Muscle of leg (tissue), 11 donors: ENCODE results near the gene YPEL2. TPM values are rescaled to one million over a fixed set of nuclear protein-coding genes. Genes with fewer than 3 reads are reported as not detected.
"Not testable (repeated sequence)": the region's sequence is repeated elsewhere in the genome, so short reads cannot be mapped to it uniquely, and the experiment has no call there.

Experiments
- DNase-seq: peaks from one replicate; pipeline ENCODE4 v3.0.0; 2013
- H3K27ac ChIP-seq: one replicate; pipeline ENCODE4 v1.5.1; 2013; ENCODE audit warnings: mild to moderate bottlenecking, low read length, control low read depth
- H3K27me3 ChIP-seq: one replicate; pipeline ENCODE4 v1.6.1; 2013; ENCODE audit warnings: low read length; ENCODE audit not compliant: control insufficient read depth, insufficient read depth
- H3K36me3 ChIP-seq: one replicate; pipeline ENCODE4 v1.6.1; 2013; ENCODE audit warnings: low read length; ENCODE audit not compliant: control insufficient read depth, insufficient read depth
- H3K4me1 ChIP-seq: one replicate; pipeline ENCODE4 v1.6.1; 2013; ENCODE audit warnings: low read length; ENCODE audit not compliant: control insufficient read depth, insufficient read depth
- H3K4me3 ChIP-seq: one replicate; pipeline ENCODE4 v1.5.1; 2013; ENCODE audit warnings: low read length, control low read depth
- H3K9me3 ChIP-seq: replicated peaks from 2 replicates; pipeline ENCODE4 v1.6.1; 2013; ENCODE audit warnings: low read depth, low read length; ENCODE audit not compliant: control insufficient read depth
- WGBS: methylation state at CpG from one replicate; pipeline ENCODE4 v1.1.5; 2013; ENCODE audit warnings: missing lambda C conversion rate; ENCODE audit not compliant: insufficient coverage; 5-methylcytosine and 5-hydroxymethylcytosine counted together
- polyA plus RNA-seq, 8 donors: library from polyadenylated mRNA; unstranded; fragments of 120-200 nt; gene quantifications; one replicate each; pipeline versions ENCODE4 v1.2.1 to v1.2.3, GENCODE V29; 2013; ENCODE audit warnings: inconsistent platforms in 1 of 8, low replicate concordance in 1 of 8; ENCODE audit not compliant: insufficient read length in 8 of 8, insufficient read depth in 1 of 8
- total RNA-seq: library from RNA; stranded (reverse); fragments of 120-200 nt; gene quantifications from one replicate; pipeline ENCODE4 v1.2.4, GENCODE V29; 2013

Gene YPEL2
- total and polyA plus RNA-seq, 9 donors = 11.3 to 15.6 (median 12.8) TPM

DNA sequence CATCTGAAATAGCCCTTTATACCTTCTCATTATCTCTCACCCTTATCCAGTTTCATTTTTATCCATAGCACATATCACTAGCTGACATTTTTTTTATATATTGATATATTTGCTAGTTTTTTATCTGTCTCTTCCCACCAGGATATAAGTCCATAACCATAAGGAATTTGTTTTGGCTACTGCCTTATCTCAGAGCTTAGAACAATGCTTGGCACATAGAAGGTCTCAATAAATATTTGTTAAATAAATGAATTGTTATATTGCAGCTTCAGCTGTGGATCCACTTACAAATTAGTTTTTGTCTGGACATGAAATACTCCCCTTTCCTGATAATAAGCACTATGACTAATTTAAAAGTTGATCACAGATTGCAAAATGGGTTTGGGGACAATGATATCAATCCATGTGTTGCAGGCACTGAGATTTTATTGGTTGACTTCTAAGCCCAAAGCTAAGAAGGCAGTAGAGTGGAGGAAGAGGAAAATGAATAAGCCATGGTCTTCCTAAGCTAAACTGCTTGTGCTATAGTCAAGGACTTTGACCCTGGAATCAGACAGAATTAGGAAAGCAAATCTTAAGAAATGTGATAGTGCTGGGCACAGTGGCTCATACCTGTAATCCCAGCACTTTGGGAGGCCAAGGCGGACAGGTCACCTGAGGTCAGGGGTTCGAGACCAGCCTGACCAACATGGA is 31.9 kb upstream of the YPEL2 start:
- H3K9me3 ChIP-seq = no peaks in the 10 kb centered on the region
- H3K4me1 ChIP-seq = no peaks in the 10 kb centered on the region
- H3K27me3 ChIP-seq = no peaks in the 10 kb centered on the region
- H3K27ac ChIP-seq = no peak overlapping the region
- H3K36me3 ChIP-seq = no peaks in the 10 kb centered on the region
- H3K4me3 ChIP-seq = no peak overlapping the region
- DNase-seq = no peak
- no CpG with 5 or more reads among the region's 2 CpGs for WGBS

DNA sequence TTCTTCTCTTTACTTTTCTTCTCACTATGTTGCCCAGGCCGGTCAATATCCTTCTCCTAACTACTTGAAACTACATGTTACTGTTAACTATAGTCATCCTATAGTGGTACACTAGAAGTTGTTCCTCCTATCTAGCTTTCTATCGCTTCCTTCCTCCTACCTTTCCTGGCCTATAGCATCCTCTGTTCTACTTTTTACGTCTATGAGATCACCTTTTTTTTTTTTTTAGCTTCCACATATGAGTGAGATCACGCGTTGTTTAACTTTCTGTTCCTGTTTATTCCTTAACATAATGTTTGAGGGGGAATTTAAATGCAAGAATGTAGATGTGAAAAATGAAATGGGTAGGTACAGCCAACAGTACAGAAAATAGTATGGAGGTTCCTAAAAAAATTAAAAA is 30.5 kb upstream of the YPEL2 start:
- H3K36me3 ChIP-seq = no peaks in the 10 kb centered on the region
- no peak overlapping the region for H3K27ac ChIP-seq
- no peaks in the 10 kb centered on the region for H3K4me1 ChIP-seq
- no peak for DNase-seq
- no peak overlapping the region for H3K4me3 ChIP-seq
- H3K27me3 ChIP-seq = no peaks in the 10 kb centered on the region
- whole genome bisulfite sequencing = no CpG with 5 or more reads among the region's 5 CpGs
- no peaks in the 10 kb centered on the region for H3K9me3 ChIP-seq

- no peak for DNase-seq
- H3K4me3 ChIP-seq = no peak overlapping the region
- no peaks in the 10 kb centered on the region for H3K9me3 ChIP-seq
- no peak overlapping the region for H3K27ac ChIP-seq
- no peaks in the 10 kb centered on the region for H3K27me3 ChIP-seq
- no peaks in the 10 kb centered on the region for H3K36me3 ChIP-seq
- 100% methylated on average over 1 of the region's 2 CpGs for WGBS
- no peaks in the 10 kb centered on the region for H3K4me1 ChIP-seq
Observed at GRCh38 chr17:59304811-59305210, 26.6 kb upstream of the YPEL2 start.

- no peak overlapping the region for H3K4me3 ChIP-seq
- WGBS = 93% methylated on average over 5 of the region's 6 CpGs
- no peaks in the 10 kb centered on the region for H3K4me1 ChIP-seq
- no peak overlapping the region for H3K27ac ChIP-seq
- no peaks in the 10 kb centered on the region for H3K27me3 ChIP-seq
- DNase-seq = no peak
- H3K36me3 ChIP-seq = no peaks in the 10 kb centered on the region
- no peaks in the 10 kb centered on the region for H3K9me3 ChIP-seq
Observed at GRCh38 chr17:59310263-59310920, 21.1 kb upstream of the YPEL2 start.

- no CpG with 5 or more reads among the region's 5 CpGs for WGBS
- Histone ChIP-seq H3K9me3 (no peaks in the 10 kb centered on the region), H3K27ac (no peak overlapping the region), H3K4me3 (no peak overlapping the region), H3K36me3 (no peaks in the 10 kb centered on the region), H3K27me3 (no peaks in the 10 kb centered on the region), H3K4me1 (no peaks in the 10 kb centered on the region)
- peak; percentile 78 for DNase-seq
Observed at GRCh38 chr17:59311051-59311468, 20.4 kb upstream of the YPEL2 start.

GRCh38 chr17:59311521-59311920 is 19.9 kb upstream of the YPEL2 start:
- not testable (repeated sequence) for H3K36me3 ChIP-seq, H3K27me3 ChIP-seq, H3K27ac ChIP-seq, H3K4me3 ChIP-seq, H3K9me3 ChIP-seq, DNase-seq, H3K4me1 ChIP-seq
- 70% methylated on average over 3 of the region's 7 CpGs for WGBS

GRCh38 chr17:59315866-59316265 is 15.6 kb upstream of the YPEL2 start:
- 67% methylated on average over 1 of the region's 4 CpGs for WGBS
- H3K9me3 ChIP-seq = no peaks in the 10 kb centered on the region
- no peaks in the 10 kb centered on the region for H3K4me1 ChIP-seq
- no peak overlapping the region for H3K27ac ChIP-seq
- H3K27me3 ChIP-seq = no peaks in the 10 kb centered on the region
- H3K36me3 ChIP-seq = no peaks in the 10 kb centered on the region
- H3K4me3 ChIP-seq = no peak overlapping the region
- no peak for DNase-seq

- Histone ChIP-seq H3K4me3 (no peak overlapping the region), H3K9me3 (no peaks in the 10 kb centered on the region), H3K4me1 (peaks cover 16% of the 10 kb centered on the region), H3K27ac (no peak overlapping the region), H3K27me3 (no peaks in the 10 kb centered on the region), H3K36me3 (no peaks in the 10 kb centered on the region)
- DNase-seq = peak; percentile 33
- 61% methylated on average over 2 of the region's 5 CpGs for WGBS
Observed at GRCh38 chr17:59327121-59327980, 4.1 kb upstream of the YPEL2 start.

DNA sequence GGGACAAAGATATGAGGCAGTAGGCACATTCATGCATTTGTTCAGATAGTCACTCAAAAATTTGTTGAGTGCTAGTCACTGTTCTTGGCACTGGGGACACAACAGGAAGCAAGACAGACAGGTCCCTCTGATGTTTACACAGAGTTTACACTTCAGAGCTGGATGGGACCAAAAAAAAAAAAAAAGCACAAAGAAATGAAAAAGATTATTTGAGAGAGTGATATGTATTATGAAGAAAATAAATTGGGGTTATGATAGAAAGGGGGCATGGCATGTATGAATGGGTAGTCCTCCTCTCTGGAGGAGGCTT is 3.5 kb upstream of the YPEL2 start:
- H3K9me3 ChIP-seq = no peaks in the 10 kb centered on the region
- H3K27me3 ChIP-seq = no peaks in the 10 kb centered on the region
- no peak overlapping the region for H3K4me3 ChIP-seq
- no peak for DNase-seq
- H3K36me3 ChIP-seq = no peaks in the 10 kb centered on the region
- H3K27ac ChIP-seq = no peak overlapping the region
- peaks cover 22% of the 10 kb centered on the region for H3K4me1 ChIP-seq

- no peak overlapping the region for H3K27ac ChIP-seq
- no CpG with 5 or more reads among the region's 2 CpGs for WGBS
Observed at GRCh38 chr17:59328601-59329000, 2.9 kb upstream of the YPEL2 start.

More at GRCh38 chr17:59328601-59329000, 2.9 kb upstream of the YPEL2 start:
- Histone ChIP-seq H3K4me3 (no peak overlapping the region), H3K27me3 (no peaks in the 10 kb centered on the region), H3K36me3 (no peaks in the 10 kb centered on the region), H3K4me1 (peaks cover 28% of the 10 kb centered on the region), H3K9me3 (no peaks in the 10 kb centered on the region)
- no peak for DNase-seq
